K562 (cell line): ENCODE results near the gene KCNQ5.

Experiments
- CEBPB ChIP-seq: fragments of 450-650 bp; IDR thresholded peaks from 2 replicates; pipeline ENCODE4 v1.6.1; 2016; ENCODE audit warnings: missing genetic modification characterization, missing compliant biosample characterization
- RFX7 ChIP-seq: fragments of 250-450 bp; sonication (Bioruptor Pico); IDR thresholded peaks from 2 replicates; pipeline ENCODE4 v1.5.1; 2021; ENCODE audit warnings: mild to moderate bottlenecking

- TF ChIP-seq RFX7 (CRISPR knock-in tag) (no peak), CEBPB (tag) (no peak)
These were observed 18.7 kb downstream of the KCNQ5 start for GRCh38 chr6:72640615-72640930.
